Measurements from ENCODE around the gene ZNF708.
"Not testable (repeated sequence)": the region's sequence is repeated elsewhere in the genome, so short reads cannot be mapped to it uniquely, and the experiment has no call there.

ZNF708 gene

GRCh38 chr19:21328885-21329605 lies at the start of gene ZNF708:
ZNF708 (minus strand) TSS chr19:21329410; CDS start chr19:21329212, 198 bp downstream.
- DNase-seq (ENCODE audit: low read depth in 2 of 2), result peak; percentile 64 to 73

DNA sequence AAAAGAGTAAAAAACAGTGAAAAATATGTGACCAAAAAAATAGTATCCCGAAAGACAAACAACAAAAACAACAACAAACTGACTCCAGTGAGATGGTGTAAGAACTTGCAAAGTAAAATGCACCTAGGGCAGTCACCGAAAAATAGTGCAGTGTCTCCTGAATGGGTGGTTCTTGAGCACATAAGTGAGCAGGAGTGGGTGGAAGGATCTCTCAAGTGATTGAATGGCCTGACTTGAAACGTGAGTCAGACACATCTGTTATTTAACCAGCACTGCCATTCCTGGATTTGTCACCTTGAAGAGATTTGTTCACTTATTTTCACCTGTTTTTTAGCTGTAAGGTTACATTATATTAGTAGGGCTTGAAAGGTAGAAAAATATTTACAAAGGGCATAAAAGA lies 33.1 kb upstream of the ZNF708 start:
- DNase-seq (ENCODE audit: low read depth in 2 of 2), result no peak

DNA sequence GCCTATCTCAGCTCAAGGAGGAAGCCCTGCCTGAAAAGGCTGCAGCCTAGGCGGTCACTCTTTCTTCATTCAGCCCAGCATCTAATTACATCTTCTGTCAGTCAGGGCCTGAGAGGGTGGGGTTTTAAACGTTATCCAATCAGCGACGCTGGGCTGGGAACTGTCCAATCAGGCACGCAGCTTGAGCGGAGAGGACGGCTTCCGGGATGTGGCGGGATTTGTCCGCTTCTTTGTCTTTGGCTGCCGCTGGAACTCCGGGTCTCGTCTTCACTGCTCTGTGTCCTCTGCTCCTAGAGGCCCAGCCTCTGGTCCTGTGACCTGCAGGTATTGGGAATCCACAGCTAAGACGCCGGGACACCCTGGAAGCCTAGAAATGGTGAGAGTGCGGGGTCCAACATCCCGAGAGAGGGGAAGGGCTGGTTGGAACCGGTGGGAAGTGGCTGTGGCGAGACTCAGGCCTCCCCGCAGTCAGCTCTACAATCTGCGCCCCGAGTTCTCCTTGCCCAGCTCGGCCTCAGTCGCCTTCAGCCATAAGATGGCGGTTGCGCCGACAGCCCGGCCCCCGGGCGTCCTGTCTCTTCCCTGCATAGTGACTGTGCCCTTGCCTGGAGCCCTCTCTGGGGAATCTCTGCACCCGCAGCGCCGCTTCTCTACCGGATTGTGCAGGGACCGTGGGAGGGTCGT lies 29.7 kb upstream of the ZNF708 start, which contains the start of gene ZNF738:
Gene ZNF738, plus strand, starts transcription at position 233 of the 684 bp plus-strand sequence. Its CDS starts 141 bp downstream, at position 374.
- peak; percentile 67 to 83 for DNase-seq (ENCODE audit: low read depth in 2 of 2)

- no peak for DNase-seq (ENCODE audit: low read depth in 2 of 2)
Observed at GRCh38 chr19:21352830-21353229, 23.6 kb upstream of the ZNF708 start.

DNA sequence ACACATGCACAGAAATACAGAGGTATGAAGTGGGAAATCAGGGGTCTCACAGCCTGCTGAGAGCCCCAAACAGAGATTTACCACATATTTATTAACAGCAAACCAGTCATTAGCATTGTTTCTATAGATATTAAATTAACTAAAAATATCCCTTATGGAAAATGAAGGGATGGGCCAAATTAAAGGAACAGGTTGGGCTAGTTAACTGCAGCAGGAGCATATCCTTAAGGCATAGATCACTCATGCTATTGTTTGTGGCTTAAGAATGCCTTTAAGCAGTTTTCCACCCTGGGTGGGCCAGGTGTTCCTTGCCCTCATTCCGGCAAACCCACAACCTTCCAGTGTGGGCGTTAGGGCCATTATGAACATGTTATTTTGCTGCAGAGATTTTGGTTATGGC lies 15.6 kb upstream of the ZNF708 start:
- not testable (repeated sequence) for DNase-seq (ENCODE audit: low read depth in 2 of 2)

GRCh38 chr19:21335721-21336120 lies 6.5 kb upstream of the ZNF708 start:
- DNase-seq (ENCODE audit: low read depth in 2 of 2), result no peak

- DNase-seq (ENCODE audit: low read depth in 2 of 2), result no peak
Observed at GRCh38 chr19:21328406-21328805, 804 bp downstream of the ZNF708 start.

GRCh38 chr19:21326169-21326568 lies 3.0 kb downstream of the ZNF708 start:
- DNase-seq (ENCODE audit: low read depth in 2 of 2), result no peak

GRCh38 chr19:21323000-21323399 lies 6.2 kb downstream of the ZNF708 start:
- DNase-seq (ENCODE audit: low read depth in 2 of 2), result no peak

- DNase-seq (ENCODE audit: low read depth in 2 of 2), result no peak
Observed at GRCh38 chr19:21322528-21322927, 6.7 kb downstream of the ZNF708 start.

DNA sequence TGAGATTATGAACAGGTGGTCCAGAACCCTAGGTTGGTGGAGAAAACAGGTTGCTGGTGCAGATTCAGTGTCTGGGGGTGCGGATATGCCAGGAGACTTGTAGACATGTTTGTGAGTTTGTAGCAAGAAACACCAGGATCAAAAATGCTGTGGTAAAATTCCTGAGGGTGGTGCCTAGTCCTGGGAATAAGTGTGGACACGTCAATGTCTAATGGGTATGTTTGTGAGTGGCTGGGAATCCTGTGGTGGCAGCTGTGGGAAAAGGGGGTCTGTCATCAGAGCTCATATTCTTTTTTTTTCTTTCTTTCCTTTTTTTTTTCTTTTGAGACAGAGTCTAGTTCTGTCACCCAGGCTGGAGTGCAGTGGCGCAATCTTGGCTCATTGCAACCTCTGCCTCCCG lies 7.2 kb downstream of the ZNF708 start:
- no peak for DNase-seq (ENCODE audit: low read depth in 2 of 2)

DNA sequence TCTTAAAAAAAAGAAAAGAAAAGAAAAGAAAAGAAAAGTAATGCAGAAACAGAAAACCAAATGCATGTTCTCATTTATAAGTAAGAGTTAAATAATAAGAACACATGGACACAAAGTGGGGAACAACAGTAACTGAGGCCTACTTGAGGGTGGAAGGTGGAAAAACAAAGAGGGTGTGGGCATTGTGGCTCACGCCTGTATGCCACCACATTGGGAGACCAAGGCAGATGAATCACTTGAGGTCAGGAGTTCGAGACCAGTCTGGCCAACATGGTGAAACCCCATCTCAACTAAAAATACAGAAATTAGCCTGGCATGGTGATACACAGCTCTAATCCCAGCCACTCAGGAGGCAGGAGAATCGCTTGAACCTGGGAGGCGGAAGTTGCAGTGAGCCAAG lies 8.1 kb downstream of the ZNF708 start:
- no peak for DNase-seq (ENCODE audit: low read depth in 2 of 2)

DNA sequence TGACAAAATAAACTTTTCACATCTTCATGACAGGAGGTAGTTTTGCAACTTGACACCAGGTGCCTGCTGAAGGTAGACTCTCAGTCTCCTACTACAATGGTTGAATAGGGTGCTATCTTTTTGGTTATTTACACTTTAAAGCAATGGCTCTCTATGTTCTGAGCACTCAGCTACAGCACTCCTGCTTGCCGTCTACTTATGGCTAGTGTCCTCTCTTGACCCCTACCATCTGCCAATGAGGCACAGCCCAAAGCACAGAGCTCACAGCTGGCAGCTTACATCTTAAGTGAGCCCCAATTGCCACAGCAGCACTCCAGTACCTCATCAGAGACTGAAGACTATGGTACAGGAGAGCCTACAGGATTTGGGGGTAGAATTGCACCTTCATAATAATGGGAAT lies 11.4 kb downstream of the ZNF708 start:
- DNase-seq (ENCODE audit: low read depth in 2 of 2), result no peak

DNA sequence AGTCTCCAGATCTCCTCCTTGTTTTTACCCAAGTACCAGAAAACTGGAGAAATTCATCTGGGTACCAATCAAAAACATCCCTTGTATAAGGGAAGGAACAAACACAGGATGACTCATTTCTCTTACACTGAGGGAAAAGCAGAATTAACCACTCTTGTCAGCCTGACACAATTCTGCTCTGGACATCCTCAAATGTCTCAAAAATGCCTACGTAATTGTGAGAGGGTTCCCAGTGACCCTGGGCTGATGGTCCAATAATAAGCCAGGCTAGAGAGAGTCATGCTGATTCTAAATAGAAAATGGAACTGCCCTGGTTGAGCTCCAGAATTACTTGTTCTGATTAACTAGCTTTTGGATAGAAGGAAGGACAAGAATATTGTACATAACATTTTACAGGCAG lies 14.5 kb downstream of the ZNF708 start:
- DNase-seq (ENCODE audit: low read depth in 2 of 2), result no peak

GRCh38 chr19:21312807-21313206 lies 16.4 kb downstream of the ZNF708 start:
- DNase-seq (ENCODE audit: low read depth in 2 of 2), result not testable (repeated sequence)

- DNase-seq (ENCODE audit: low read depth in 2 of 2), result no peak
Observed at GRCh38 chr19:21308773-21309172, 20.4 kb downstream of the ZNF708 start.

GRCh38 chr19:21306881-21307479 lies 22.2 kb downstream of the ZNF708 start:
- DNase-seq (ENCODE audit: low read depth in 2 of 2), result not testable (repeated sequence)

GRCh38 chr19:21293768-21294167 lies 35.4 kb downstream of the ZNF708 start:
- not testable (repeated sequence) for DNase-seq (ENCODE audit: low read depth in 2 of 2)

DNA sequence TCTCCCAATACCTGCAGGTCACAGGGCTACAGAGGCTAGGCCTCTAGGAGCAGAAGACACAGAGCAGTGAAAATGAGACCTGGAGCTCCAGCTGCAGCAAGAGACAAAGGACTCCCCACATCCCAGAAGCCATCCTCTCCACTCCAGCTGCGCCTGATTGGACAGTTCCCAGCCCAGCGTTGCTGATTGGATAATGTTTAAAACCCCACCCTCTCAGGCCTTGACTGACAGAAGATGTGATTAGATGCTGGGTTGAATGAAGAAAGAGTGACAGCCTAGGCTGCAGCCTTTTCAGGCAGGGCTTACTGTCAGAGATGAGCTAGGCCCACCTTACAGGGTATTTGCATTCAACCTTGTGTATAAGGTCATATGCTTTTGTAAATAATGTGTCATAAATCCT lies 59.4 kb downstream of the ZNF708 start:
- DNase-seq (ENCODE audit: low read depth in 2 of 2), result no peak

DNA sequence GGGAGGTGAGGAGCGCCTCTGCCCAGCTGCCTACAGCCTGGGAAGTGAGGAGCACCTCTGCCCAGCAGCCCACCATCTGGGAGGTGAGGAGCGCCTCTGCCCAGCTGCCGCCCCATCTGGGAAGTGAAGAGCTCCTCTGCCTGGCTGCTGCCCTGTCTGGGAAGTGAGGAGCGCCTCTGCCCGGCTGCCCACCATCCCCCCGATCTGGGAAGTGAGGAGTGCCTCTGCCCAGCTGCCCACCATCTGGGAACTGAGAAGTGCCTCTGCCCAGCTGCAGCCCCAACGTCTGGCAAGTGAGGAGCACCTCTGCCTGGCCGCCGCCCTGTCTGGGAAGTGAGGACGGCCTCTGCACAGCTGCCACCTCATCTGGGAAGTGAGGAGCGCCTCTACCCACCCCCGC lies 64.3 kb downstream of the ZNF708 start:
- no peak for DNase-seq (ENCODE audit: low read depth in 2 of 2)

DNA sequence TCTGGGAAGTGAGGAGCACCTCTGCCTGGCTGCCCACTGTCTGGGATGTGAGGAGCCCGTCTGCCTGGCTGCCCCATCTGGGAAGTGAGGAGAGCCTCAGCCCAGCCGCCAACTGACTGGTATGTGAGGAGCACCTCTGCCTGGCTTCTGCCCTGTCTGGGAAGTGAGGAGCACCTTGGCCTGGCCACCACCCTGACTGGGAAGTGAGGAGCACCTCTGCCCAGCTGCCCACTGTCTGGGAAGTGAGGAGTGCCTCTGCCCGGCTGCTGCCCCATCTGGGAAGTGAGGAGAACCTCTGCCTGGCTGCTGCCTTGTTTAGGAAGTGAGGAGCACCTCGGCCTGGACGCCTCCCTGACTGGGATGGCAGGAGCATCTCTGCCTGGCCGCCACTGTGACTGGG lies 64.8 kb downstream of the ZNF708 start:
- no peak for DNase-seq (ENCODE audit: low read depth in 2 of 2)

DNA sequence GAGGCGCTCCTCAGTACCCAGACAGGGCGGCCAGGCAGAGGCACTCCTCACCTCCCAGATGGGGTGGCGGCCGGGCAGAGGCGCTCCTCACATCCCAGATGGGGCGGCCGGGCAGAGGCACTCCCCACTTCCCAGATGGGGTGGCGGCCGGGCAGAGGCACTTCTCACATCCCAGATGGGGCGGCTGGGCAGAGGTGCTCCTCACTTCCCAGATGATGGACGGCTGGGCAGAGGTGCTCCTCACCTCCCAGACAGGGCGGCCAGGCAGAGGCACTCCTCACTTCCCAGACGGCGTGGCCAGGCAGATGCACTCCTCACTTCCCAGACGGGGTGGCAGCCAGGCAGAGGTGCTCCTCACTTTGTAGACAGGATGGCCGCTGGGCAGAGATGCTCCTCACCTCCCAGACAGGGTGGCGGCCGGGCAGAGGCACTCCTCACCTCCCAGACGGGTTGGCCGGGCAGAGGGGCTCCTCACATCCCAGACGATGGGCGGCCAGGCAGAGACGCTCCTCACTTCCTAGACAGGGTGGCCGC lies 68.3 kb downstream of the ZNF708 start:
- DNase-seq (ENCODE audit: low read depth in 2 of 2), result not testable (repeated sequence)
